ENCODE data around the gene XYLT1.

DNA sequence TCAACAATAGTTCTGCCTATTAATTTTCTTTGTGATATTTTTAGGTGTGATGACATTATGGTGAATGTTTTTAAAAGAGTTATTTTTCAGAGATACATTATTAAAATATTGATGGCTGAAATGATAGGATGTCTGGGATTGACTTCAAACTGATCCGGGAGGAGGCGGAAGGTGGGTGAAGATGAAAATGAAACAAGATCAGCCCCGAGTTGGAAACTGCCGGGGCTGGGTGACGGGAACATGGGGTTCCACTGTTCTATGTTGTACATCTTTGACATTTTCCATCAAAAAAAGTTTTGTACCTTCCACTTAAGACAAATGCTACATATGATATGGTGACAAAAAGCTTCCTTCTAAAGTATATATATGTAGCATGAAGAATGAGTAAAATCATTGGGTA, 336.9 kb downstream of the XYLT1 start:
- TF ChIP-seq SP1 (IDR thresholded peaks at IDR 0.05) = no peak
- no peak for TF ChIP-seq ELF4 (IDR thresholded peaks at IDR 0.05)
- no peak for TF ChIP-seq FOXM1 (IDR thresholded peaks at IDR 0.05; ENCODE audit: borderline replicate concordance)
- TF ChIP-seq FOXA1 (IDR thresholded peaks at IDR 0.05) = no peak
- no peak for TF ChIP-seq NFRKB (IDR thresholded peaks at IDR 0.05)
